ENCODE results near the gene DENND10. TPM values are rescaled to one million over a fixed set of nuclear protein-coding genes. Genes with fewer than 3 reads are reported as not detected.
A peak's percentile ranks its signal among the peaks of the same experiment; 100 is the strongest.
"Not testable (repeated sequence)": the region's sequence is repeated elsewhere in the genome, so short reads cannot be mapped to it uniquely, and the experiment has no call there.

DENND10 gene
- total RNA-seq, 1 donor from 2014 or later = 82.3 TPM

DNA sequence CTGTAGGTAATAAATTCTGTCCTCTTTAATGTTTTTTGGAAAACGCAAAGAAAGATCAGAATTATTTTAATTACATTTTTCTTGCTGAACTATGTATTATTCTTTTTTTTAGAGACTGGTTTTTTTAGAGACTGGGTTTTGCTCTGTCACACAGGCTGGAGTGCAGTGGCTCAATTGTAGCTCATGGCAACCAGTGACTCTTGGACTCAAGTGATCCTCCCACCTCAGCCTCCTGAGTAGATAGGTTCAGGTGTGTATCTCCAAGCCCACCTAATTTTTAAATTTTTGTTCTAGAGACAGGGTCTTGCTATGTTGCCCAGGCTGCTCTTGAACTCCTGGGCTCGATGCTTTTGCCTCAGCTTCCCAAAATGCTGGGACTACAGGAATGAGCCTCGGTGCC, 5.3 kb upstream of the DENND10 start:
- DNase-seq (ENCODE audit: low read depth) = no peak

- DNase-seq (ENCODE audit: low read depth) = peak; percentile 68
These were observed 3.3 kb upstream of the DENND10 start for GRCh38 chr10:119100434-119101238.

DNA sequence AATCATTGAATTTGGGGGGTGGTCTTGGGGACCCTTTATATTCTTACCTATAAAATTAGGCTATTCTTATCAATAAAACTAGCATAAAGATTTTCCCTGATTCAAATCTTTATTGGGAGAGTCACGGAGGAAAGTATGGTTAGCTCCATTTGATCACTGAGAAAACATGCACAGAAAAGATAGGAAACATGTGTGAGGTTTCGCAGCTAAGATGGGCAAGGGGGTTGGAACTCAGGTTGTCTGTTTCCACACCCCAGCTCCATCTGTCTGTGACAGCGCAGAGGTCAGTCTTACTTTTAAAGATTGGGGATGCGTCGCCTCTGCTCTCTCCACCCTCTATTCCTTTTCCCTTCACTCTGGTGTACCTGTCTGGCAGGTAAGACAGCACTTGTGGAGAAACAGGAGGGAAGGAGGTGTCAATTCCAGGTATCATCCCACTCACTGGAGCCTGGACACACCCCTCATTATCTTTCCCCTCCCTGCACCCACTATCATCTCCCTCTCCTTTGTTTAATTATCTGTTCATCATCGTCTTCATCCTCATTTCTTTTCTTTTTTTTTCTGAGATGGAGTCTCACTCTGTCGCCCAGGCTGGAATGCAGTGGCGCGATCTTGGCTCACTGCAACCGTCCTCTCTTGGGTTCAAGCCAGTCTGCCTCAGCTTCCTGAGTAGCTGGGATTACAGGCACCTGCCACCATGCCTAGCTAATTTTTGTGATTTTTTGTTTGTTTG, 2.4 kb upstream of the DENND10 start:
- no peak for DNase-seq (ENCODE audit: low read depth)

- DNase-seq (ENCODE audit: low read depth) = no peak
These were observed 541 bp upstream of the DENND10 start for GRCh38 chr10:119103241-119103902.

DNA sequence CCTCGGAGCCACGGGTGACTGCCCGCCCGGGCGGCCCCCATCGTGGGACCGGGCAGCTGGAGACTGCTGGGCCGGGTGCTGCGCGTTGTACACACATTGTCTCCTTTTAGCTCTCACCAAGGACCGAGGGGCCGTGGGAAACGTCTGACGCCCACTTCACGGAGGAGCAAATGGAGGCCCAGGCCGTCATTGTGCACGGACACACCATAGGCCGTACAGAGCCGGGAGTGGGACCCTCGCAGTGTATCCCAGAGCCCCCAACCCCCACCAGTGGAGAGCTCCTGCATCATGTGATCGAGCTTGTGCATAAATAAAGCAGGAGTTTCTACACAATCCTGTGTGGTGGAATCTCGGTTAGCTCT, 722 bp downstream of the DENND10 start:
- DNase-seq (ENCODE audit: low read depth) = no peak

DNA sequence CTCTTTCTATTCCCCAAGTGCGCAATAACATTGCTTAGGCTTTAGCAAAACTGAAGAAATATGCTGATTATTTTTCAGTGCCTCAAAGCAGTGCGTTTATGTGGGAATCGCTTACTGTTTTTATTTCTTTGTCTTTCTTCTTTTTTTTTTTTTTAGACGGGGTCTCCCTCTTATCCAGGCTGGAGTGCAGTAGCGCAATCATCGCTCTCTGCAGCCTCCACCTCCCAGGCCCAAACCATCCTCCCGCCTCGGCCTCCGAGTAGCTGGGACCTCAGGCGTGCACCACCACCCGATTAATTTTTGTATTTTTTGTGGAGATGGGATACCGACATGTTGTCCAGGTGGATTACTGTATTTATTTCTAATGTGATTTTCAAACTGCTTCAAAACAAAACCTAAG, 1.2 kb downstream of the DENND10 start:
- DNase-seq (ENCODE audit: low read depth) = no peak

DNA sequence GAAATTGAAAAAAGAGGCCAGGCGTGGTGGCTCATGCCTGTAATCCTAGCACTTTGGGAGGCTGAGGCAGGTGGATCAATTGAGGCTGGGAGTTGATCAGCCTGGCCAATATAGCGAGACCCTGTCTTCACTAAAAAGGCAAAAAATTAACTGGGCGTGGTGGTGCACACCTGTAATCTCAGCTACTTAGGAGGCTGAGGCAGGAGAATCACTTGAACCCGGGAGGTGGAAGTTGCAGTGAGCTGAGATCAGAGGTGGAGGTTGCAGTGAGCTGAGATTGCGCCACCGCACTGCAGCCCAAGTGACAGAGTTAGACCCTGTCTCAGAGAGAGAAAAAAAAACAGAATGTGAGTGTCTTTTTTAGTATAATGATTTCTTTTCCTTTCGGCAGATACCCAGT, 2.0 kb downstream of the DENND10 start:
- not testable (repeated sequence) for DNase-seq (ENCODE audit: low read depth)

DNA sequence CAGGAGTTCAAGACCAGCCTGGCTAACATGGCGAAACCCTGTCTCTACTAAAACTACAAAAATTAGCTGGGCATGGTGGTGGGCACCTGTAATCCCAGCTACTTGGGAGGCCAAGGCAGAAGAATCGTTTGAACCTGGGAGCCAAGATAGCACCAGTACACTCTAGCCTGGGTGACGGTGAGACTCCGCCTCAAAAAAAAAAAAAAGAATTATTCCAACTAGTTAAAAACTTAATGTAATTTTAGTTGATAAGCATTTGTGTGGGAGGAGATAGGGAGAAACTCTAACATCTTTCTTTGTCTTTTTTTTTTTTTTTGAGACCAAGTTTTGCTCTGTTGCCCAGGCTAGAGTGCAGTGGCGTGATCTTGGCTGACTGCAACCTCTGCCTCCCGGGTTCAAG, 3.2 kb downstream of the DENND10 start:
- not testable (repeated sequence) for DNase-seq (ENCODE audit: low read depth)

GRCh38 chr10:119107771-119108170, 3.9 kb downstream of the DENND10 start:
- DNase-seq (ENCODE audit: low read depth) = not testable (repeated sequence)

DNA sequence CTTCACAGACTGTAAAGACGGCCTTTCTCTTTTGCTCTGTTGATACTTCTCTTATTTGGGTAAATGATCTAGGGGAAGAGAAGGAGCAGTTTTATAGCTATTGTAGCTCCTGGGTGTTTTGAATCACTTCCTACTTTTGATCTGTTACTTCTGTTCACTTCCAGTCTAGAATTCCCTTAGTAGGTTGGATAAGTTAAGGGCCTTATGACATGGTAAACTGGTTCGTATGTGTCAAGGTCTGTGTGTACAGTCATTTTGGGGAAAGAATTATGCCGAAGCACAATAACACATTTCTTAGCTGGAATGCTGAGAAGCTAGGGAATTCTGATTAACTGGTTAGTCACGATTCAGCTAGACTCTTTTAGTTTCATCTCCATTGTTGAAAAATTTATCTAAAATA, 8.1 kb downstream of the DENND10 start:
- no peak for DNase-seq (ENCODE audit: low read depth)

GRCh38 chr10:119113751-119114732, 10.1 kb downstream of the DENND10 start:
- peak; percentile 67 for DNase-seq (ENCODE audit: low read depth)

GRCh38 chr10:119115926-119116325, 12.0 kb downstream of the DENND10 start:
- no peak for DNase-seq (ENCODE audit: low read depth)

GRCh38 chr10:119116326-119116951, 12.5 kb downstream of the DENND10 start:
- no peak for DNase-seq (ENCODE audit: low read depth)

DNA sequence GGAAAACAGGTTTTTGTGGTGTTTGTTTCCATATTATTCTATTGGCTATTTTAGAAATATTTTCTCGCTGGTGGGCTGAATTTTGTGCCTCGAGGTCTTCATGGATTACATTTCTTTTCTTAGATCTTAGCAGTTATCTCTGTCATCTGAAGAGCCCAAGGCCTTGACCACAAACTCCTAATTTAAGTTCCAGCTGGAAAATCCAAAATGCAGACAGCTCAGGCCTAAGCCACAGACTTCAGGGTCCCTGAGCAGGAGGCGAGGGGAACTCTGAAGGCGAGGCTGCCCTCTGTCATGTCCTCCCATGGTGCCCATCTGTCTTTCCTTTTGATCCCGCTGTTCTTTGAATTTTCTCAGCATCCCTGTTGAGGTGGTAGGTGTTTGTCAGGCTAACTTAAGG, 14.3 kb downstream of the DENND10 start:
- no peak for DNase-seq (ENCODE audit: low read depth)

- DNase-seq (ENCODE audit: low read depth) = no peak
These were observed 15.5 kb downstream of the DENND10 start for GRCh38 chr10:119119400-119119799.

DNA sequence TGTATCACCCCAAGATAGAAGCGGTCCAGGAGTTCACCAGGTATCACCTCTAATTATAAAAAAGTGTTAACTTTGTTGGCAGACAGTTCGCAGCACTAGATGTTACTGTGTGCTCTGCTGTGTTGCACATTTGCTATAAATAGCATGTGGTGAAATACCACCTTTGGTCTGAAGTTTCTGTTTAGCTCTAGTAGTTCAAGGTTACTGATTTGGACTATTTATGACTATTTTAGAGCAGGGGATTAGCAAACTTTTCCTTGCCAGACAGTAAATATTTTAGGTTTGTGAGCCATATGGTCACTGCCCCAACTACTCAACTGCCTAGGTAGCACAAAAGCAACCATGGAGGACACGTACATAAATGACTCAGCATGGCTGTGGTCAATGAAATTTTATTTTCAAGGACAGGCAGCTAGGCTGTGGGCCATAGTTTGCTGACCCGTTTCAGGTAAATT, 16.5 kb downstream of the DENND10 start:
- peak; percentile 71 for DNase-seq (ENCODE audit: low read depth)

DNA sequence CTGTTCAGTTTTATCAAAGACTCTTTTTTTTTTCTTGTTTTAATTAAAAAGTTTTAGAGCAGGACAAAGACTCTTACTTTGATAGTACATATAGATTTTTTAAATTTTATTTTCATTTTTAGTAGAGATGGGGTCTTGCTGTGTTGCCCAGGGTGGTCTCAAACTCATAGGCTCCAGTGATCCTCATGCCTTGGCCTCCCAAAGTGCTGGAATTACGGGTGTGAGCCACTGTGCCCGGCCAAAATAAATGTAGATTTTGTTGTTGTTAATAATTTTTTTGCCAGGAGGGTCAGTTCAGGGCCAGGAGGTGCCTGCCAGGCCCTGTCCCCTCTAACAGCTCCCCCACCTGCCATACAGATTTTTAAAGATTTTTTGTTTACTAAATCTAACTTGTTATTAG, 17.0 kb downstream of the DENND10 start:
- no peak for DNase-seq (ENCODE audit: low read depth)

DNA sequence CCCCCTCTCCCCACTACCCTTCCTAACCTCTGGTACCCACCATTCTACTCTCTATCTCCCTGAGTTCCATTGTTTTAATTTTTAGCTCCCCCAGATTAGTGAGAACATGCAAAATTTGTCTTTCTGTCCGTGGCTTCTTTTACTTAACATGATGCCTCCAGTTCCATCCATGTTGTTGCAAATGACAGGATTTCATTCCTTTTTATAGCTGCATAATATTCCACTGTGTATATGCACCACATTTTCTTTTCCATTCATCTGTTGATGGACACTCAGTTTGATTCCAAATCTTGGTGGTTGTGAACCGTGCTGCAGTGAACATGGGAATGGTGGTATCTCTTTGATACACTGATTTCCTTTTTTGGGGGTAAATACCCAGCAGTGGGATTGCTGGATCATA, 22.0 kb downstream of the DENND10 start:
- DNase-seq (ENCODE audit: low read depth) = no peak

GRCh38 chr10:119129721-119130120, 25.8 kb downstream of the DENND10 start:
- no peak for DNase-seq (ENCODE audit: low read depth)

DNA sequence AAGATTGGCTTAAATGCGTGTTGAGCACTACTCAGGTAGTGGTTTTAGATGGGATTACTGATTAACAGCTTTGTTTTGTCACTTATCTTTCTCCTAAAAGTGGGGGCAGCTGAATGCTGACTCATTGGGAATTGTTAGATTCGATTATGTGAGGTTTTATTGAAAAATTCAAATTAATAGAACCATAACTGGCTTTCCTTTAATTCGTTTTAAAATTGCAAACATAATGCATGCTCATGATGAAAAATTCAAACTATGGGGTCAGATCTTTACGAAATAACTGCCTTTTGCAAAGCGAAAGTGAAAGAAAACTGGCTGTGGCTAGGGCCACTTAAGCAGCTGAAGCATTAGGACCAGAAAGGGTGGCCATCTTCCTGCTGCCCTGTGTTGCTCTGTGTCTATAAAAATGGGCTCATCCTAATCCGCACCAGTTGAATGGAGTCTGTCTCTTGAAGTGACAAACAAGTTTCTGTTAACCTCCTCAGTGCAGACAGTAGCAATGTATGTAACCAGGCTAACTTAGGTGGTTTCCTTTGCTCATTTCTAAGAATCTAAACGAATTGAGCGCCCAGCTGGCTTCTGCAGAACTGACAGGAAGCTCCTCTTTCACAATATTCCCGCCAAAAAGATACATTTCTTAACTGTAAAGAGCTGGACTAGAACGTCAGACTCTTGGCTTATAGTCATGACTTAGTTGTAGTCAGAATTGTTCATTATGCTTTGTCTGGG, 27.8 kb downstream of the DENND10 start:
- peak; percentile 61 for DNase-seq (ENCODE audit: low read depth)
